MM.1S (cell line): Measurements from ENCODE around the gene TBX18.

Experiments used
- DNase-seq: peaks from one replicate; pipeline ENCODE4 v3.0.0-alpha.2; 2015
- H2AFZ ChIP-seq: fragments of 300-600 bp; sonication (generic); 2 replicates; pipeline ENCODE4 v1.6.0; 2016; ENCODE audit warnings: antibody characterized with exemption, low read length
- H3F3A ChIP-seq: fragments of 300-600 bp; sonication (generic); 2 replicates; pipeline ENCODE4 v1.6.1; 2016; ENCODE audit warnings: mild to moderate bottlenecking, antibody characterized with exemption, low read length, moderate library complexity, mixed read lengths; ENCODE audit not compliant: insufficient read depth
- H3K27ac ChIP-seq: fragments of 300-600 bp; sonication (generic); 2 replicates; pipeline ENCODE4 v1.5.1; 2016; ENCODE audit warnings: mild to moderate bottlenecking, low read length
- H3K27me3 ChIP-seq: fragments of 300-600 bp; sonication (generic); replicated peaks from 2 replicates; pipeline ENCODE4 v1.6.0; 2016; ENCODE audit warnings: low read length; ENCODE audit not compliant: insufficient read depth
- H3K36me3 ChIP-seq: fragments of 300-600 bp; sonication (generic); replicated peaks from 2 replicates; pipeline ENCODE4 v1.6.1; 2016; ENCODE audit warnings: mild to moderate bottlenecking, low read length, mixed read lengths; ENCODE audit not compliant: insufficient read depth
- H3K4me1 ChIP-seq: fragments of 300-600 bp; sonication (generic); 2 replicates; pipeline ENCODE4 v1.6.1; 2016; ENCODE audit warnings: low read length, mixed read lengths
- H3K4me2 ChIP-seq: fragments of 300-600 bp; sonication (generic); 2 replicates; pipeline ENCODE4 v1.6.0; 2016; ENCODE audit warnings: low read depth, low read length
- H3K4me3 ChIP-seq: fragments of 300-600 bp; sonication (generic); 2 replicates; pipeline ENCODE4 v1.5.1; 2016; ENCODE audit warnings: low read length, mixed read lengths
- H3K79me2 ChIP-seq: fragments of 300-600 bp; sonication (generic); 2 replicates; pipeline ENCODE4 v1.6.1; 2016; ENCODE audit warnings: mixed run types, low read length, mixed read lengths
- H3K9ac ChIP-seq: fragments of 300-600 bp; sonication (generic); 2 replicates; pipeline ENCODE4 v1.6.1; 2016; ENCODE audit warnings: low read length, mixed read lengths
- H3K9me2 ChIP-seq: fragments of 300-600 bp; sonication (generic); replicated peaks from 2 replicates; pipeline ENCODE4 v1.6.1; 2016; ENCODE audit warnings: mild to moderate bottlenecking, low read length, mixed read lengths; ENCODE audit not compliant: insufficient read depth
- H3K9me3 ChIP-seq: fragments of 300-600 bp; sonication (generic); replicated peaks from 2 replicates; pipeline ENCODE4 v1.6.1; 2016; ENCODE audit warnings: mild to moderate bottlenecking, low read length, mixed read lengths; ENCODE audit not compliant: insufficient read depth
- H4K20me1 ChIP-seq: fragments of 300-600 bp; sonication (generic); 2 replicates; pipeline ENCODE4 v1.6.1; 2016; ENCODE audit warnings: mild to moderate bottlenecking, low read length, moderate library complexity, mixed read lengths; ENCODE audit not compliant: insufficient read depth
- CTCF ChIP-seq: fragments of 300-600 bp; sonication (generic); IDR thresholded peaks from 2 replicates; pipeline ENCODE4 v1.5.1; 2016; ENCODE audit warnings: antibody characterized with exemption, low read length, mixed read lengths
- EZH2 ChIP-seq: fragments of 300-600 bp; sonication (generic); optimal IDR thresholded peaks from 2 replicates; pipeline ENCODE3; 2017; ENCODE audit warnings: low read depth, mild to moderate bottlenecking, antibody characterized with exemption, low read length, mixed read lengths
- EZH2phosphoT487 ChIP-seq: fragments of 300-600 bp; sonication (generic); IDR thresholded peaks from 2 replicates; pipeline ENCODE4 v1.6.1; 2018; ENCODE audit warnings: antibody characterized with exemption, low read length

Gene TBX18

GRCh38 chr6:84688141-84688873, 76.1 kb downstream of the TBX18 start:
- Histone ChIP-seq H3F3A (no peaks in the 10 kb centered on the region), H3K27ac (no peak overlapping the region), H3K9ac (no peak overlapping the region), H3K9me3 (no peaks in the 10 kb centered on the region), H3K9me2 (no peaks in the 10 kb centered on the region), H3K27me3 (no peaks in the 10 kb centered on the region), H3K79me2 (no peaks in the 10 kb centered on the region), H2AFZ (no peak overlapping the region), H3K4me1 (no peaks in the 10 kb centered on the region), H3K36me3 (no peaks in the 10 kb centered on the region), H3K4me2 (no peak overlapping the region), H3K4me3 (no peak overlapping the region), H4K20me1 (no peaks in the 10 kb centered on the region)
- TF ChIP-seq EZH2 (no peak), CTCF (no peak), EZH2phosphoT487 (no peak)
- no peak for DNase-seq

- no peaks in the 10 kb centered on the region for H3K9me3 ChIP-seq
- H3K27ac ChIP-seq: no peak overlapping the region
- H3K79me2 ChIP-seq: no peaks in the 10 kb centered on the region
- H3K9me2 ChIP-seq: no peaks in the 10 kb centered on the region
- no peaks in the 10 kb centered on the region for H3F3A ChIP-seq
- no peak overlapping the region for H3K9ac ChIP-seq
- no peak overlapping the region for H2AFZ ChIP-seq
- H3K4me2 ChIP-seq: no peak overlapping the region
- no peak for DNase-seq
- H3K36me3 ChIP-seq: no peaks in the 10 kb centered on the region
- H3K4me1 ChIP-seq: no peaks in the 10 kb centered on the region
- H4K20me1 ChIP-seq: no peaks in the 10 kb centered on the region
- no peaks in the 10 kb centered on the region for H3K27me3 ChIP-seq
- no peak overlapping the region for H3K4me3 ChIP-seq
- TF ChIP-seq EZH2phosphoT487 (no peak), CTCF (no peak), EZH2 (no peak)
Observed at GRCh38 chr6:84687431-84687830, 77.0 kb downstream of the TBX18 start.

- Histone ChIP-seq H3K4me3 (no peak overlapping the region), H3K9me3 (no peaks in the 10 kb centered on the region), H3K36me3 (no peaks in the 10 kb centered on the region), H4K20me1 (no peaks in the 10 kb centered on the region), H3K79me2 (no peaks in the 10 kb centered on the region), H3K4me2 (no peak overlapping the region), H3K9ac (no peak overlapping the region), H3K27ac (no peak overlapping the region), H3K9me2 (no peaks in the 10 kb centered on the region), H3F3A (no peaks in the 10 kb centered on the region), H3K27me3 (no peaks in the 10 kb centered on the region), H3K4me1 (no peaks in the 10 kb centered on the region), H2AFZ (no peak overlapping the region)
- no peak for TF ChIP-seq EZH2
- peak; percentile 68 for TF ChIP-seq CTCF
- DNase-seq: peak; percentile 49
Observed at GRCh38 chr6:84685983-84686584, 78.3 kb downstream of the TBX18 start.
